H1 (cell line): ENCODE measurements around the gene SF3B3. TPM values are rescaled to one million over a fixed set of nuclear protein-coding genes. Genes with fewer than 3 reads are reported as not detected.
A peak's percentile ranks its signal among the peaks of the same experiment; 100 is the strongest.

ENCODE experiments used
- CTCF ChIA-PET: fragments of 300-600 bp; sonication (Branson Sonifier 250); formaldehyde crosslinking; loops from one replicate; lab custom pipeline; 2021; ENCODE audit not compliant: partially characterized antibody; lab: Charles Lee
- POLR2A ChIA-PET: fragments of 300-600 bp; sonication (Branson Sonifier 250); formaldehyde crosslinking; loops from one replicate; lab custom pipeline; 2021; ENCODE audit warnings: inconsistent platforms; ENCODE audit not compliant: partially characterized antibody; lab: Charles Lee
- DNase-seq, 2 experiments: peaks; one replicate each; pipeline versions ENCODE4 v3.0.0 to v3.0.0-alpha.2; 2010 to 2022; ENCODE audit warnings: low spot score in 2 of 2, low read depth in 1 of 2, mixed read lengths in 1 of 2
- FAIRE-seq: peaks from 2 replicates; lab custom pipeline; 2011; peaks lifted over from hg19 to GRCh38; lab: Jason Lieb, UNC
- H2AFZ ChIP-seq: 2 replicates; pipeline ENCODE4 v1.8.1; 2012; ENCODE audit warnings: low read length, inconsistent platforms
- H2AK5ac ChIP-seq: 2 replicates; pipeline ENCODE4 v1.6.1; 2013; ENCODE audit warnings: low read depth, low read length
- H2BK120ac ChIP-seq: replicated peaks from 2 replicates; pipeline ENCODE3; 2013; ENCODE audit warnings: low read depth, low read length, inconsistent platforms
- H2BK12ac ChIP-seq: 2 replicates; pipeline ENCODE4 v1.6.1; 2013; ENCODE audit warnings: low read depth, low read length
- H2BK15ac ChIP-seq: 2 replicates; pipeline ENCODE4 v1.6.1; 2013; ENCODE audit warnings: low read length
- H2BK20ac ChIP-seq: 2 replicates; pipeline ENCODE4 v1.6.1; 2013; ENCODE audit warnings: low read length
- H2BK5ac ChIP-seq: 2 replicates; pipeline ENCODE4 v1.6.1; 2013; ENCODE audit warnings: low read depth, low read length
- H3K14ac ChIP-seq: 2 replicates; pipeline ENCODE4 v1.6.1; 2013; ENCODE audit warnings: inconsistent platforms; ENCODE audit not compliant: insufficient read length
- H3K18ac ChIP-seq: 2 replicates; pipeline ENCODE4 v1.6.1; 2013; ENCODE audit warnings: low read length; ENCODE audit errors: extremely low read depth
- H3K23ac ChIP-seq: 2 replicates; pipeline ENCODE4 v1.6.1; 2013; ENCODE audit warnings: inconsistent platforms; ENCODE audit not compliant: insufficient read length
- H3K23me2 ChIP-seq: 2 replicates; pipeline ENCODE4 v1.6.1; 2013; ENCODE audit warnings: low read depth, low read length
- H3K27ac ChIP-seq: 2 replicates; pipeline ENCODE4 v1.6.1; 2011; ENCODE audit warnings: low read depth, low read length, inconsistent platforms
- H3K27me3 ChIP-seq, 4 experiments: replicated peaks in 1 of 4; 1 replicate in 1 of 4; 2 replicates in 3 of 4; pipeline versions ENCODE4 v1.6.1 to v1.8.1; 2011 to 2013; ENCODE audit warnings: low read length in 3 of 4, mild to moderate bottlenecking in 3 of 4, inconsistent platforms in 2 of 4, mixed read lengths in 2 of 4, moderate library complexity in 1 of 4; ENCODE audit not compliant: control insufficient read depth in 3 of 4, insufficient read depth in 3 of 4; ENCODE audit errors: extremely low read depth in 1 of 4
- H3K36me3 ChIP-seq, 4 experiments: 2 replicates each; pipeline versions ENCODE4 v1.6.1 to v1.8.1; 2011 to 2013; ENCODE audit warnings: mild to moderate bottlenecking in 4 of 4, low read length in 3 of 4, moderate library complexity in 2 of 4, control low read depth in 1 of 4, inconsistent platforms in 1 of 4; ENCODE audit not compliant: insufficient read depth in 4 of 4, control insufficient read depth in 2 of 4
- H3K4ac ChIP-seq: replicated peaks from 2 replicates; pipeline ENCODE3; 2013; ENCODE audit warnings: low read length, low read depth, mixed read lengths, inconsistent platforms; ENCODE audit not compliant: insufficient read length
- H3K4me1 ChIP-seq, 4 experiments: replicated peaks in 1 of 4; 1 replicate in 1 of 4; 2 replicates in 3 of 4; pipeline versions ENCODE4 v1.6.1 to v1.8.1; 2011 to 2013; ENCODE audit warnings: low read length in 3 of 4, inconsistent platforms in 2 of 4, mixed read lengths in 1 of 4; ENCODE audit not compliant: insufficient read depth in 4 of 4, control insufficient read depth in 3 of 4
- H3K4me2 ChIP-seq, 2 experiments: 2 replicates each; pipeline versions ENCODE4 v1.6.1 to v1.8.1; 2011 to 2013; ENCODE audit warnings: low read depth in 2 of 2, low read length in 2 of 2, control low read depth in 1 of 2, inconsistent platforms in 1 of 2, mild to moderate bottlenecking in 1 of 2; ENCODE audit not compliant: insufficient read depth in 1 of 2
- H3K4me3 ChIP-seq, 4 experiments: fragments of 200-600, 300-600 bp in 1 of 4; sonication (generic), shearing (Covaris generic), sonication (Bioruptor Twin) in 1 of 4; 2 replicates each; pipeline versions ENCODE4 v1.5.1 to v1.8.1; 2011 to 2016; ENCODE audit warnings: low read length in 4 of 4, low read depth in 3 of 4, control low read depth in 2 of 4, inconsistent platforms in 2 of 4, mild to moderate bottlenecking in 2 of 4, mixed read lengths in 1 of 4, moderate library complexity in 1 of 4; ENCODE audit not compliant: insufficient read depth in 2 of 4; ENCODE audit errors: extremely low read depth in 1 of 4
- H3K56ac ChIP-seq: replicated peaks from 2 replicates; pipeline ENCODE3; 2013; ENCODE audit warnings: low read depth, mild to moderate bottlenecking, mixed read lengths, low read length, inconsistent platforms; ENCODE audit not compliant: insufficient read length
- H3K79me1 ChIP-seq: 2 replicates; pipeline ENCODE4 v1.6.1; 2013; ENCODE audit warnings: low read depth, low read length, control low read depth
- H3K79me2 ChIP-seq, 2 experiments: 2 replicates each; pipeline versions ENCODE4 v1.6.1 to v1.8.1; 2012 to 2013; ENCODE audit warnings: low read length in 2 of 2, mild to moderate bottlenecking in 2 of 2, inconsistent platforms in 1 of 2; ENCODE audit not compliant: insufficient read depth in 2 of 2, control insufficient read depth in 1 of 2
- H3K9ac ChIP-seq, 4 experiments: replicated peaks in 1 of 4; 1 replicate in 1 of 4; 2 replicates in 3 of 4; pipeline versions ENCODE4 v1.6.1 to v1.8.1; 2011 to 2013; ENCODE audit warnings: low read depth in 3 of 4, low read length in 3 of 4, control low read depth in 2 of 4, mild to moderate bottlenecking in 2 of 4, moderate library complexity in 2 of 4, inconsistent platforms in 1 of 4; ENCODE audit errors: extremely low read depth in 1 of 4
- H3K9me3 ChIP-seq, 2 experiments: 2 replicates each; pipeline versions ENCODE4 v1.6.1 to v1.8.1; 2012 to 2013; ENCODE audit warnings: mild to moderate bottlenecking in 2 of 2, moderate library complexity in 2 of 2, control low read depth in 1 of 2, inconsistent platforms in 1 of 2, low read depth in 1 of 2, low read length in 1 of 2, mixed read lengths in 1 of 2; ENCODE audit not compliant: insufficient read depth in 2 of 2
- H4K20me1 ChIP-seq, 2 experiments: replicated peaks in 1 of 2; 2 replicates each; pipeline versions ENCODE3 to v1.8.1; 2011 to 2013; ENCODE audit warnings: inconsistent platforms in 2 of 2, low read length in 2 of 2, mild to moderate bottlenecking in 1 of 2; ENCODE audit not compliant: insufficient read depth in 2 of 2, control insufficient read depth in 1 of 2
- H4K5ac ChIP-seq: 2 replicates; pipeline ENCODE4 v1.6.1; 2013; ENCODE audit warnings: low read length, low read depth, mixed read lengths, inconsistent platforms; ENCODE audit not compliant: insufficient read length
- H4K8ac ChIP-seq: 2 replicates; pipeline ENCODE4 v1.8.0; 2013; ENCODE audit warnings: mild to moderate bottlenecking, moderate library complexity, low read length, inconsistent platforms; ENCODE audit not compliant: insufficient read depth; ENCODE audit errors: extremely low read depth
- H4K91ac ChIP-seq: replicated peaks from 2 replicates; pipeline ENCODE3; 2013; ENCODE audit warnings: low read length, mixed read lengths, inconsistent platforms; ENCODE audit not compliant: insufficient read length
- PHF8 ChIP-seq: fragments of 200-600 bp; sonication (generic); conservative IDR thresholded peaks from 2 replicates; pipeline ENCODE4 v1.7.1; 2012; ENCODE audit warnings: low read depth, mild to moderate bottlenecking, inconsistent platforms, low read length, moderate library complexity
- POU5F1 ChIP-seq: IDR thresholded peaks from 2 replicates; pipeline ENCODE4 v1.6.1; 2011; ENCODE audit warnings: low read depth, mild to moderate bottlenecking, low read length, moderate library complexity
- YY1 ChIP-seq: IDR thresholded peaks from 2 replicates; pipeline ENCODE4 v1.6.1; 2011; ENCODE audit warnings: low read depth, mild to moderate bottlenecking, low read length
- WGBS, 2 experiments: shearing (Covaris generic) in 1 of 2; methylation state at CpG; one replicate each; pipeline versions ENCODE4 v1.1.6 to v1.1.7; 2013 to 2015; ENCODE audit warnings: low lambda C conversion rate in 2 of 2, mixed read lengths in 2 of 2, inconsistent platforms in 1 of 2, low coverage in 1 of 2, missing lambda C conversion rate in 1 of 2; ENCODE audit not compliant: insufficient replicate concordance in 2 of 2, insufficient coverage in 1 of 2, insufficient read length in 1 of 2; ENCODE audit errors: extremely low coverage in 1 of 2, missing lambda C conversion rate in 1 of 2; 5-methylcytosine and 5-hydroxymethylcytosine counted together
- polyA plus RNA-seq, 7 experiments: library from polyadenylated mRNA; depleted of rRNA in 3 of 7; stranded (reverse) in 5 of 7; unstranded in 2 of 7; fragments of >200 nt in 5 of 7; fragments of 200-250 nt in 2 of 7; gene quantifications; 1 replicate in 5 of 7; 2 replicates in 1 of 7; 4 replicates in 1 of 7; pipeline versions ENCODE4 v1.2.1 to v1.2.3, GENCODE V29; 2011 to 2013; ENCODE audit warnings: missing spikeins in 2 of 7, mixed read lengths in 2 of 7
- total RNA-seq: library from RNA; stranded (reverse); fragmentation: NEBNext Ultra II Directional; extraction: Animal tissue kit (Norgen Biotek cat#: 25700); gene quantifications from 2 replicates; pipeline ENCODE4 v1.2.1, GENCODE V29; 2021

Gene SF3B3
- total and polyA plus RNA-seq, 2 of the 8 experiments (the other 6 are each of a cell fraction or from before 2014, with no cell fraction given) = 241 to 521 TPM

DNA sequence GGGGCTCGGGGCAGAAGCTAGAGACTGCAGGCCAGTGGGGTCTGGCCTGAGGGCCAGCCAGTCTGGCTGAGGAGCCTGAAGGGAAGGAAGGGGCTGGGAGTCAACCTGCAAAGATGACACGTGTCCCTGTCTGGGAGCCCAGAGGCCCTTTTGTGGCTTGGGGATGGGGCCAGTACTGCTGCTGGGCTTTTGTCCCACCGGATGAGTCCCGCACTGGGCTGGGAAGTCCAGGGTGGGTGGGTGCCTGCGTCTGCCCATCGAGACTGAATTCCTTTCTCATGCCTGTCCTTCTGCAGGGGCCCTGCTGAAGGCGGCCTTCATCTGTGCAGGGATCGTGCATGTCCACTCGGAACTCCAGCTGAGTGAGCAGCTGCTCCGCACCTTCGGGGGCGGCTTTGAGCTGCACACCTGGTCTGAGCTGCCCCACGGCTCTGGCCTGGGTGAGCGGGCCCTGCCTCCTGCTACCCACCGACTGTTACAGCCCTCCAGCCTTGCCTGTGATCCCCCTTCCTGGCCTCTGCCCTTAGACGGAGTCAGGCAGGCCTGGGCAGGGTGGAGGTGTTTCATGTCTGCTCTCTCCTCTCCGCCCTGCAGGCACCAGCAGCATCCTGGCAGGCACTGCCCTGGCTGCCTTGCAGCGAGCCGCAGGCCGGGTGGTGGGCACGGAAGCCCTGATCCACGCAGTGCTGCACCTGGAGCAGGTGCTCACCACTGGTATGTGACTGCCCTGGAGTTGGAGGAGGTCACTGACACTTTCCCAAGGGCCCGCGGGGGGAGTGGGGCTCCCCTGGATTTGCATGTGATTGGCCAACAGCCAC lies 48.4 kb upstream of the SF3B3 start:
- Histone ChIP-seq H2AFZ (no peak overlapping the region), H4K5ac (no peak overlapping the region), H3K4me2 (no peak overlapping the region), H3K27me3 (no peaks in the 10 kb centered on the region), H3K18ac (no peak overlapping the region; the same call in 1 of the 2 replicates), H2BK12ac (no peak overlapping the region), H3K23me2 (no peaks in the 10 kb centered on the region), H2AK5ac (no peak overlapping the region), H3K14ac (no peak overlapping the region), H3K4me1 (peaks cover 0 to 8% (median under 1%) of the 10 kb centered on the region in 4 experiments; a peak in 2 of 7 replicates), H3K27ac (no peak overlapping the region), H2BK20ac (no peak overlapping the region), H4K91ac (no peak overlapping the region), H3K36me3 (peaks cover 0 to 7% (median under 1%) of the 10 kb centered on the region in 4 experiments; a peak in 1 of 8 replicates), H3K4me3 (no peak overlapping the region), H3K56ac (peak overlapping the region; percentile 16), H2BK15ac (no peak overlapping the region), H4K20me1 (peaks cover 0 to 4% of the 10 kb centered on the region in 2 experiments), H4K8ac (peak overlapping the region; percentile 68; the same call in 1 of the 2 replicates), H3K9ac (no peak overlapping the region), H3K4ac (no peak overlapping the region), H3K23ac (no peak overlapping the region), H3K9me3 (no peaks in the 10 kb centered on the region), H3K79me2 (no peaks in the 10 kb centered on the region), H2BK5ac (no peak overlapping the region), H3K79me1 (no peaks in the 10 kb centered on the region), H2BK120ac (no peak overlapping the region)
- DNase-seq (no peak), FAIRE-seq (no peak)
- WGBS, 2 experiments = 88% methylated on average over 24 of the region's 24 CpGs; no CpG with 5 or more reads in 1 of the 2 experiments
- POLR2A ChIA-PET = interaction anchor here (1.0 to 2.2 kb wide), 4 partner anchors 9 to 95 kb away, joined by 3 to 7 read pairs (median 5); partner anchors contain the start of genes COG4 and SF3B3
- CTCF ChIA-PET = interaction anchor here (0.7 to 13.6 kb wide), 8 partner anchors 9 to 93 kb away, joined by 3 to 180 read pairs (median 3); no protein-coding TSS in a partner anchor
- no peak for TF ChIP-seq POU5F1
- no peak for TF ChIP-seq YY1
- no peak for TF ChIP-seq PHF8
